ENCODE measurements around the gene DNTTIP2. TPM values are rescaled to one million over a fixed set of nuclear protein-coding genes. Genes with fewer than 3 reads are reported as not detected.
"Not testable (repeated sequence)": the region's sequence is repeated elsewhere in the genome, so short reads cannot be mapped to it uniquely, and the experiment has no call there.

The DNTTIP2 gene, protein sequence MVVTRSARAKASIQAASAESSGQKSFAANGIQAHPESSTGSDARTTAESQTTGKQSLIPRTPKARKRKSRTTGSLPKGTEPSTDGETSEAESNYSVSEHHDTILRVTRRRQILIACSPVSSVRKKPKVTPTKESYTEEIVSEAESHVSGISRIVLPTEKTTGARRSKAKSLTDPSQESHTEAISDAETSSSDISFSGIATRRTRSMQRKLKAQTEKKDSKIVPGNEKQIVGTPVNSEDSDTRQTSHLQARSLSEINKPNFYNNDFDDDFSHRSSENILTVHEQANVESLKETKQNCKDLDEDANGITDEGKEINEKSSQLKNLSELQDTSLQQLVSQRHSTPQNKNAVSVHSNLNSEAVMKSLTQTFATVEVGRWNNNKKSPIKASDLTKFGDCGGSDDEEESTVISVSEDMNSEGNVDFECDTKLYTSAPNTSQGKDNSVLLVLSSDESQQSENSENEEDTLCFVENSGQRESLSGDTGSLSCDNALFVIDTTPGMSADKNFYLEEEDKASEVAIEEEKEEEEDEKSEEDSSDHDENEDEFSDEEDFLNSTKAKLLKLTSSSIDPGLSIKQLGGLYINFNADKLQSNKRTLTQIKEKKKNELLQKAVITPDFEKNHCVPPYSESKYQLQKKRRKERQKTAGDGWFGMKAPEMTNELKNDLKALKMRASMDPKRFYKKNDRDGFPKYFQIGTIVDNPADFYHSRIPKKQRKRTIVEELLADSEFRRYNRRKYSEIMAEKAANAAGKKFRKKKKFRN
- total RNA-seq (2014; rRNA removed; shearing (Covaris generic)), result 57.7 and 61.2 TPM in 2 replicates
- 25.3 and 34.6 TPM in 2 replicates for polyA plus RNA-seq (2014; cell fraction: nucleus; rRNA removed)

GRCh38 chr1:93878889-93879586, at the start of gene DNTTIP2:
TSS of gene DNTTIP2 (minus strand) at chr1:93879206. CDS start at chr1:93879148, 58 bp downstream.
- peak; percentile 84 for DNase-seq (ENCODE audit: extremely low read depth, low read depth)

DNA sequence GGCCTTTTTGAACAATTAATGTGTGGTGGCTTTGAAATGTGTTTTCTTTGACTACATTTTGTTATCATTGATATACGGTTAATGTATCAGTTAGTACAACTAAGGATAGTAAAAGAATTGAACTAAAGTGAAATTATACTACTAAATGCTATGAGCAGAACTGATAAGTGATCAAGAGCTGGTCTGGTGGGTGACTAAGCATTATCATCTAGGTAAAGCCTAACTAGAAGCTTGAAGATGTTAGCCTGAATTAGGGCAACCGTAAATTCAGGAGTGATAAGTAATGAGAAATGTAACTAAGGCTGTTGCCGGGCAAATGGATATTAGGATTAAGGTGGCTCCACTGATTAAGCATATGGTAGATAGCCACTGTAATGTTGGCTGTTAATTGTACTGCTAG, 46.2 kb upstream of the DNTTIP2 start:
- DNase-seq (ENCODE audit: extremely low read depth, low read depth), result no peak

DNA sequence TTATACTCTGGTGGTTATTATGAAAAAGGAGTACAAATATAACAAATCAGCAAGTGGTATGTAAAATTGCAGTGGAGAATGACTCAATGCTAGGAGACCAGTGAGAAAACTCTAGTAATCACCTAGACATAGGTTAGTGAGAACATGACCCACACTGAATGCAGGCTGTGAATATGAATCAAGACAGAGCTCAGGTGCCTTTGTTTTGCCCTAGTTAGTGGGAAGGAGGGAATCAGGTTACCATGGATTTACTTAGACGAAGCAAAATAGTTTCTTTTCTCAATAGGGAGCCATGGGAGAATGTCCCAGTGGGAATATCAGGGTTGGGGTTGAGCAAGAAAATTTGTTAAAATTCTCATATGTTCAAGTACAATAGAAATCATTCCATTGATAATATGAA, 40.8 kb upstream of the DNTTIP2 start:
- DNase-seq (ENCODE audit: extremely low read depth, low read depth), result no peak

DNA sequence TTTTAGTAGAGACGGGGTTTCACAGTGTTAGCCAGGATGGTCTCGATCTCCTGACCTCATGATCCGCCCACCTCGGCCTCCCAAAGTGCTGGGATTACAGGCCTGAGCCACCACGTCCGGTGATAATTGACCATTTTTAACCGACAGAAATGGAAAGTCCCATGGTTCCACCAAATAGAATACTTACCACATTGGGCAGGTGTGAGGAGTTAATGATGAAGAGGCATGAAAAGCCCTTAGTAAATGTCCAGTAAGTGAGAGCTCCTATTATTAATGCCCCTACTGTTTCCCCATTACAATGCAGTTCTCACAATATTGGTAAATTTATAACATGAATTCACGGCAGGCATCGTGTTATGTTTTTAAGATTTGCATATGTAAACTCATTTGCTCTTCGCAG, 38.3 kb upstream of the DNTTIP2 start:
- DNase-seq (ENCODE audit: extremely low read depth, low read depth), result no peak

DNA sequence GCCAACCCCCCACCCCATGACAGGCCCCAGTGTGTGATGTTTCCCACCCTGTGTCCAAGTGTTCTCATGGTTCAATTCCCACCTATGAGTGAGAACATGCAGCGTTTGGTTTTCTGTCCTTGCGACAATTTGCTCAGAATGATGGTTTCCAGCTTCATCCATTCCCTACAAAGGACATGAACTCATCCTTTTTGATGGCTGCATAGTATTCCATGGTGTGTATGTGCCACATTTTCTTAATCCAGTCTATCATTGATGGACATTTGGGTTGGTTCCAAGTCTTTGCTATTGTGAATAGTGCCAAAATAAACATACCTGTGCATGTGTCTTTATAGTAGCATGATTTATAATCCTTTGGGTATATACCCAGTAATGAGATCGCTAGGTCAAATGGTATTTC, 31.9 kb upstream of the DNTTIP2 start:
- DNase-seq (ENCODE audit: extremely low read depth, low read depth), result not testable (repeated sequence)

DNA sequence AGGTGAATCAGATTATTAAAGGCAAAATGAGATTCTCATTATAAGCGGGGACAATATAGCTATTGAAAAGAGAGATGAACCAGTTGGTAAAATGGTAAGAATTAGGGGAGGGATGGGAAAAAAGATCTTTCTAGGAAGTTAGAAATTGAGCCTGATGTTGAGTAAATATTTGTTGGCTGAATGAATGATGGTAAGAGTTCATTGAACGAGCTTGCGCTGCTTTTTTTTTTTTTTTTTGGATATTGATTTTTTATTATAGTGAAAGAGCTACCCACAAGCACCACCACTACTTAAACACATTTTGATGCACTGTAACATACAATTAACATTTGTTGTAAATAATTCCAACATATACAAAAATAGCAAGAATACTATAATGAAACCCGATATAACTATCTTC, 31.3 kb upstream of the DNTTIP2 start:
- DNase-seq (ENCODE audit: extremely low read depth, low read depth), result no peak

- peak; percentile 89 for DNase-seq (ENCODE audit: extremely low read depth, low read depth)
Measured at GRCh38 chr1:93909146-93910050, 30.4 kb upstream of the DNTTIP2 start, which contains the start of gene GCLM. TSS of gene GCLM (minus strand) at chr1:93909430. CDS start at chr1:93909163, 267 bp downstream.

DNA sequence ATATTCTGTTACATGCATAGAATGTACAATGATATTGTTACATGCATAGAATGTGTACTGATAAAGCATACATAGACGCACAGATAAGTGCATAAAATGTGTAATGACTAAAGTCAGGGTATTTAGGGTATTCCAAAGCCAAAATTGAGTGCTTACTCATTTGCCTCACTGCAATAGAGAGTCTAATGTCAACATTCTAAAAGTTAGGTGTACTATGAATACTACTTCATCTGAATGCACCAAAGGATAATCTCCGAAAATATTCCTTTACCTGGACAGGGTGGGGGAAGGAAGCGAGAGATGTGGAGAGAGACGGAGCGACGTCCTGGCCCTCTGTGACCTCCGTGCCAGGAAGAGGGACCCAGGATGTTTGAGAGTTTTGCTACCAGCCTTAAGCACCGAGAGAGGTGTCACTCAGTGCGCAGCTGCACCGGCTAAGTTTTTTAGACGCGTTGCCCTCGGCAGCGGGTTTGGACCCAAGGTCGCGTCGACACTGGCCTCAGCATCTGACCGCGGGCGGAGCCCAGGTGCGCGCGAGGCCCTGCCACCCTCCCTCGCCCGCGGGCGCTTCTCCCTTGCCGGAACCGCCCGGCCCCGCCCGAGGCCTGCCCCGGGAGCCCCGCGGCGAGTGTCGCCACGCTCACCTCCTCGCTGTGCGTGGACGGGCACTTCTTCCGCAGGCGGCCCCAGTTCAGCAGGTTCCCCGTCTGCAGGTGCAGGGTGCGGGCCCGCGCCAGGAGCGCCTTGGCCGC, 29.6 kb upstream of the DNTTIP2 start:
- peak; percentile 14 for DNase-seq (ENCODE audit: extremely low read depth, low read depth)

- DNase-seq (ENCODE audit: extremely low read depth, low read depth), result peak; percentile 33
Measured at GRCh38 chr1:93907718-93908117, 28.7 kb upstream of the DNTTIP2 start.

GRCh38 chr1:93906480-93906879, 27.5 kb upstream of the DNTTIP2 start:
- no peak for DNase-seq (ENCODE audit: extremely low read depth, low read depth)

GRCh38 chr1:93905734-93906133, 26.7 kb upstream of the DNTTIP2 start:
- DNase-seq (ENCODE audit: extremely low read depth, low read depth), result no peak

- no peak for DNase-seq (ENCODE audit: extremely low read depth, low read depth)
Measured at GRCh38 chr1:93905051-93905450, 26.0 kb upstream of the DNTTIP2 start.

DNA sequence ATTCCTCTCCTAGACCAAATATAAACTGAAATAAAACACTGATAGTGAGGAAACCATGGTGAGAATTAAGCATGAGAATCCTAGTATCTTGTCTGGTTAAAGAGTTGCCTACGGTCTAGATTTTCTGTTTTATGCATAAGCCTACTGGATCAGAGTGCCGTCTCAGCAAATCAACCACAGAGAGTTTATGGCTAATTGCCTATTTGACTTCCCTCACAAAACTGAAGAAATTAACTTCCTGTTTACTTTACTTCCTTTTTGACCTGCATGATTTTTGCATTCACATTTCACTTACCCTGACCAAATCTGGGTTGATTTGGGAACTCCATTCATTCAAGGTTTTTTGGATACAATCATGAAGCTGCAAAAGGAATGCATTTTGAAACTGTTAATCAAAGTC, 25.2 kb upstream of the DNTTIP2 start:
- no peak for DNase-seq (ENCODE audit: extremely low read depth, low read depth)

GRCh38 chr1:93900723-93901504, 21.9 kb upstream of the DNTTIP2 start:
- DNase-seq (ENCODE audit: extremely low read depth, low read depth), result no peak

GRCh38 chr1:93899543-93900207, 20.7 kb upstream of the DNTTIP2 start:
- DNase-seq (ENCODE audit: extremely low read depth, low read depth), result no peak

DNA sequence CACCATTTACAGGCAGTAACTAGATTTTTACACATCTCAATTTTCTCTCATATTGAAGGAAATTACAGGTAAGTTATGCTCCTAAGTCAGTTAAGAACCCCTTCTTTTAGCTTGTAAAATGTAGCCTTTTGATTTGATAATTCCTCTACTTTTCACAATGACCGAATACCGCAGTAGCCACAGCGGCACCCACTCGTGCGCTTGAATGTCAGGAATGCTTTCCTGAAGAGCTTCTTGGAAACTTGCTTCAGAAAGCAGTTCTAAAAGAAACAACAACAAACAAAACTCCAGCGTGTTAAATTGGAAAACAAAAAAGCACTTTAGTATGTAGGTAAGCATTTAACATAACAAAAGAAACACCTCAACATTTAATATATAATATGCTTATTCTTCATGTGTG, 9.9 kb upstream of the DNTTIP2 start:
- DNase-seq (ENCODE audit: extremely low read depth, low read depth), result no peak

DNA sequence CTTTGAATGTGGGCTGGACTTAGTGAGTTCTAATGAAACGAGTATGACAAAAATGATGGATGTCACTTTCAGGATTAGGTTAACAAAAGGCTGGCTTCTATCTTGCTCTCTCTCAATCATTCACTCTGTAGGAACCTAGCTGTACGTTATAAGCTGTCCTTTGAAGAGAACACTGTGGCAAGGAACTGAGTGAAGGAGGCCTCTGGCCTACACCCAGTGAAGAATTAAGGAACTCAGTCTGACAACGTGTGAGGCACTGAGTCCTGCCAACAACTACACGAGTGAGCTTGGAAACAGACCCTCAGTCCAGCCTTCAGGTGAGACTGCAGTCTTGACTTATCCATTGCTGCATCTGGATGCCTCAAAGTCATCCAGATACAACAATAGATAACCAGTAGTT, 3.3 kb upstream of the DNTTIP2 start:
- no peak for DNase-seq (ENCODE audit: extremely low read depth, low read depth)

DNA sequence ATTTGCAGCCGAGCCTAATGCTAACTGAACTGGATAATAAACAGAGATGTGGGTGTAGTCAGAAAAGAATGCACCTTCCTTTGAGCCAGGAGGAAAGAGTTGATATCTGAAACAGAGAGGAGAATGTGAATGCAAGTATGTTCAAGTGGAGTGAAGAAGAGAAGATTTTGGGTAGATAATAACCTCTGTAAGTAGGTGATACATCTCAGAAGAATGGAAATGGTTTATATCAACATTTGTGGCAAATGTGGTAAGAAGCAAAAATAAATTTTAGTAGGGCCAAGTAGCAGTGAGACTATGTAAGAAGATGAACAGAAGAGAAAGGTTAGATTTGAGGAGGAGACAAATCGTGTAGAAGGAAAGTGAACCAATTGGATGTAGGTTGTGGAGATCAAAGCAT, 1.7 kb upstream of the DNTTIP2 start:
- DNase-seq (ENCODE audit: extremely low read depth, low read depth), result no peak
